SK-N-MC (cell line): ENCODE data around the gene SYNM.

Source experiments
- EZH2 ChIP-seq: fragments of 200-600 bp; sonication (generic); IDR thresholded peaks from one replicate; pipeline ENCODE4 v1.6.1; 2017; ENCODE audit warnings: antibody characterized with exemption
- FOXP2 ChIP-seq: optimal IDR thresholded peaks from 2 replicates; pipeline ENCODE3; 2011; ENCODE audit warnings: mild to moderate bottlenecking, moderate library complexity; ENCODE audit not compliant: insufficient read depth; ENCODE audit errors: extremely low read length, control extremely low read depth
- POLR2AphosphoS5 ChIP-seq: IDR thresholded peaks from 2 replicates; pipeline ENCODE4 v1.6.1; 2012; ENCODE audit warnings: mild to moderate bottlenecking, low read depth, low read length, borderline replicate concordance

DNA sequence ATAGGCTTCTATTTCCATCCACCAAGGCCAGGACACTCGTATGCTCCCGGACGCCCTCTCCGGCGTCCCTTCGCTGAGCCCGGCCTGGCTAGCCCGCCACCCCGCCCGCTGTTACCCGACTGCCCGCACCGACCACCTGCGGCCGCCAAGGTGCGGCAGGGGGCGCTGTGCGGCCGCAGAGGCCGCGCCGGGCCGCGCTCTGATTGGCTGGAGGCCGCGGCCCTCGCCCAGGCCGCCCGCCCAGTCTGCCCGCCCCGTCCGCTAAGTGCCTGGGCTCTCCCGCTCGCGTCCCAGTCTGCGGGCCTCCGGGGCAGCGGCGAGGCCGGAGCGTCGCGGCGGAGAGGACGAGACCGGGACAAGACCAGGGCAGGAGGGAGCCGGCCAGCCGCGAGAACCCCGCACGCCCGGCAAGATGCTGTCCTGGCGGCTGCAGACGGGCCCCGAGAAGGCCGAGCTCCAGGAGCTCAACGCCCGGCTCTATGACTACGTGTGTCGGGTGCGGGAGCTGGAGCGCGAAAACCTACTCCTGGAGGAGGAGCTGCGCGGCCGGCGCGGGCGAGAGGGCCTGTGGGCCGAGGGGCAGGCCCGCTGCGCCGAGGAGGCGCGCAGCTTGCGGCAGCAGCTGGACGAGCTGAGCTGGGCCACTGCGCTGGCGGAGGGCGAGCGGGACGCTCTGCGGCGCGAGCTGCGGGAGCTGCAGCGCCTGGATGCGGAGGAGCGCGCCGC is at the start of gene SYNM:
- TF ChIP-seq POLR2AphosphoS5 (no peak), EZH2 (no peak), FOXP2 (no peak)
